Breast epithelium (tissue), 3 donors: ENCODE results near the gene ABHD14A.

Experiments
- CTCF ChIP-seq, 3 donors: fragments of 450-650 bp; IDR thresholded peaks; one replicate each; pipeline ENCODE4 v1.5.1; 2016 to 2017; ENCODE audit warnings: antibody characterized with exemption in 3 of 3, mild to moderate bottlenecking in 3 of 3, moderate library complexity in 3 of 3
- POLR2A ChIP-seq: fragments of 450-650 bp; IDR thresholded peaks from one replicate; pipeline ENCODE4 v1.6.1; 2016; ENCODE audit warnings: antibody characterized with exemption, mild to moderate bottlenecking, moderate library complexity
- POLR2AphosphoS5 ChIP-seq, 3 donors: sonication (generic); formaldehyde crosslinking; IDR thresholded peaks; one replicate each; pipeline ENCODE4 v1.6.1; 2017; ENCODE audit warnings: antibody characterized with exemption in 3 of 3

DNA sequence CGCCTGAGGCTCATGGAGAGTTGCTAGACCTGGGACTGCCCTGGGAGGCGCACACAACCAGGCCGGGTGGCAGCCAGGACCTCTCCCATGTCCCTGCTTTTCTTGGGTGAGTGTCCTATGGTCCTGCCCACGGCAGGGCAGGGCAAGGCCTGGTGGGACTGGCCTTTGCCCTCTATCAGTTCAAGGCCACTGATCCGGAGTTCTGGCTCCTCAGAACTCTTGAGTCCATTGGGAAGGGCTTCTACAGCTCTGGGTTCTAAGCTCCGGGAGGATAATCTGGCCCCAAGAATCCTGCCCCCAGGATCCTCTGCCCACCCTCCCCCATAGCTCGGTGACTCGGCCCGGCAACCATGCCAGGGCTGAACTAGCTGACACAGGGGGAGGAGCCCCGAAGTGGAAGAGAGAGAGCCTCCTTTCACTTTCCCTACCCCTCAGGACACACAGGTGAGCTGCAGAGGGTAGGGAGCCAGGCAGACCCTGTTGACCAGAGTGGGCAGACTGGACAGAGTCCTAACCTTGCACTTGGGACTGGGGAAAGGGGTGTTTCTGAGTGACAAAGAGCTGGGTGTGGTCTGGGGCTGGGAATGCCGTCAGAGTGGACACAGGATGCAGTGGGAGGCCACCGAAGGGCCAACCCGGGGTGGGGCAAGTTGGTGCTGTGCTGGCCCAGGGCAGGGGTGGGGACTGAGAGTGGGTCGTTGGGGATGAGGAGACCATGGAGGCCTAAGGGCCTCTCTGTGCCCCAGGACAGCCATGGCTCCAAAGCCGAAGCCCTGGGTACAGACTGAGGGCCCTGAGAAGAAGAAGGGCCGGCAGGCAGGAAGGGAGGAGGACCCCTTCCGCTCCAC is 32.0 kb upstream of the ABHD14A start:
- TF ChIP-seq CTCF (IDR thresholded peaks at IDR 0.05) (no peak), POLR2AphosphoS5 (IDR thresholded peaks at IDR 0.05) (no peak), POLR2A (no peak)
